Muscle layer of duodenum (tissue), 2 donors: ENCODE results near the gene ANKRD1.
"Not testable (repeated sequence)": the region's sequence is repeated elsewhere in the genome, so short reads cannot be mapped to it uniquely, and the experiment has no call there.

Source experiments
- H3K27ac ChIP-seq: one replicate; pipeline ENCODE4 v1.7.0; 2013; ENCODE audit warnings: mild to moderate bottlenecking, low read length
- H3K27me3 ChIP-seq: one replicate; pipeline ENCODE4 v1.7.0; 2013; ENCODE audit warnings: low read depth, mild to moderate bottlenecking, control low read depth, low read length
- H3K36me3 ChIP-seq, 2 donors: one replicate each; pipeline ENCODE4 v1.7.0; 2013; ENCODE audit warnings: low read length in 2 of 2, control low read depth in 1 of 2, mild to moderate bottlenecking in 1 of 2; ENCODE audit not compliant: insufficient read depth in 2 of 2, control insufficient read depth in 1 of 2
- H3K4me1 ChIP-seq, 2 donors: one replicate each; pipeline ENCODE4 v1.7.0; 2013; ENCODE audit warnings: low read length in 2 of 2, mild to moderate bottlenecking in 2 of 2, control low read depth in 1 of 2, moderate library complexity in 1 of 2; ENCODE audit not compliant: insufficient read depth in 2 of 2, control insufficient read depth in 1 of 2
- H3K4me3 ChIP-seq, 2 donors: one replicate each; pipeline ENCODE4 v1.7.0; 2013; ENCODE audit warnings: low read length in 2 of 2, low read depth in 1 of 2, mild to moderate bottlenecking in 1 of 2
- H3K9me3 ChIP-seq, 2 donors: one replicate each; pipeline ENCODE4 v1.7.0; 2013; ENCODE audit warnings: low read length in 2 of 2, control low read depth in 1 of 2, mild to moderate bottlenecking in 1 of 2; ENCODE audit not compliant: control insufficient read depth in 1 of 2
- donor health status: healthy.

Gene ANKRD1

GRCh38 chr10:90896916-90897315, 24.0 kb downstream of the ANKRD1 start:
- not testable (repeated sequence) for H3K4me3 ChIP-seq, H3K27me3 ChIP-seq, H3K9me3 ChIP-seq, H3K27ac ChIP-seq, H3K4me1 ChIP-seq
- peaks cover 26 to 56% of the 10 kb centered on the region in 2 donors for H3K36me3 ChIP-seq

- Histone ChIP-seq H3K4me1 (no peaks in the 10 kb centered on the region), H3K27ac (no peak overlapping the region), H3K36me3 (peaks cover 37 to 68% of the 10 kb centered on the region in 2 donors), H3K27me3 (no peaks in the 10 kb centered on the region), H3K9me3 (no peaks in the 10 kb centered on the region), H3K4me3 (no peak overlapping the region)
Observed at GRCh38 chr10:90893190-90893589, 27.7 kb downstream of the ANKRD1 start.

GRCh38 chr10:90890347-90890746, 30.5 kb downstream of the ANKRD1 start:
- no peaks in the 10 kb centered on the region for H3K4me1 ChIP-seq
- no peaks in the 10 kb centered on the region for H3K9me3 ChIP-seq
- no peak overlapping the region for H3K4me3 ChIP-seq
- peaks cover 41 to 85% of the 10 kb centered on the region in 2 donors for H3K36me3 ChIP-seq
- H3K27me3 ChIP-seq, result no peaks in the 10 kb centered on the region
- H3K27ac ChIP-seq, result no peak overlapping the region

GRCh38 chr10:90889636-90890035, 31.3 kb downstream of the ANKRD1 start:
- H3K9me3 ChIP-seq, result no peaks in the 10 kb centered on the region
- no peaks in the 10 kb centered on the region for H3K4me1 ChIP-seq
- H3K27me3 ChIP-seq, result no peaks in the 10 kb centered on the region
- H3K27ac ChIP-seq, result no peak overlapping the region
- H3K4me3 ChIP-seq, result no peak overlapping the region
- peaks cover 38 to 82% of the 10 kb centered on the region in 2 donors for H3K36me3 ChIP-seq

GRCh38 chr10:90888387-90888786, 32.5 kb downstream of the ANKRD1 start:
- Histone ChIP-seq H3K36me3 (peaks cover 27 to 73% of the 10 kb centered on the region in 2 donors), H3K9me3 (no peaks in the 10 kb centered on the region), H3K4me1 (no peaks in the 10 kb centered on the region), H3K27ac (no peak overlapping the region), H3K4me3 (no peak overlapping the region), H3K27me3 (no peaks in the 10 kb centered on the region)

- no peak overlapping the region for H3K4me3 ChIP-seq
- H3K9me3 ChIP-seq, result no peaks in the 10 kb centered on the region
- no peaks in the 10 kb centered on the region for H3K4me1 ChIP-seq
- no peak overlapping the region for H3K27ac ChIP-seq
- no peaks in the 10 kb centered on the region for H3K27me3 ChIP-seq
- H3K36me3 ChIP-seq, result peaks cover 32 to 70% of the 10 kb centered on the region in 2 donors
Observed at GRCh38 chr10:90887555-90887954, 33.3 kb downstream of the ANKRD1 start.

- H3K9me3 ChIP-seq, result no peaks in the 10 kb centered on the region
- H3K4me1 ChIP-seq, result no peaks in the 10 kb centered on the region
- no peak overlapping the region for H3K27ac ChIP-seq
- H3K27me3 ChIP-seq, result no peaks in the 10 kb centered on the region
- peaks cover 32 to 70% of the 10 kb centered on the region in 2 donors for H3K36me3 ChIP-seq
- H3K4me3 ChIP-seq, result no peak overlapping the region
Observed at GRCh38 chr10:90885176-90885575, 35.7 kb downstream of the ANKRD1 start.

GRCh38 chr10:90884431-90884830, 36.5 kb downstream of the ANKRD1 start:
- Histone ChIP-seq H3K9me3 (no peaks in the 10 kb centered on the region), H3K27ac (no peak overlapping the region), H3K36me3 (peaks cover 29 to 66% of the 10 kb centered on the region in 2 donors), H3K27me3 (no peaks in the 10 kb centered on the region), H3K4me3 (no peak overlapping the region), H3K4me1 (no peaks in the 10 kb centered on the region)

GRCh38 chr10:90880059-90880719, 40.7 kb downstream of the ANKRD1 start:
- H3K4me3 ChIP-seq, H3K4me1 ChIP-seq, H3K27me3 ChIP-seq, H3K9me3 ChIP-seq, H3K27ac ChIP-seq: not testable (repeated sequence)
- H3K36me3 ChIP-seq, result peaks cover 46 to 62% of the 10 kb centered on the region in 2 donors

- Histone ChIP-seq H3K36me3 (peaks cover 46 to 57% of the 10 kb centered on the region in 2 donors), H3K9me3 (no peaks in the 10 kb centered on the region), H3K27ac (no peak overlapping the region), H3K27me3 (no peaks in the 10 kb centered on the region), H3K4me3 (no peak overlapping the region), H3K4me1 (no peaks in the 10 kb centered on the region)
Observed at GRCh38 chr10:90879062-90879461, 41.8 kb downstream of the ANKRD1 start.

- peak overlapping the region; percentile 50 for H3K27ac ChIP-seq
- peak overlapping the region; percentile 85 to 90 for H3K4me3 ChIP-seq
- H3K9me3 ChIP-seq, result peaks cover 0 to 5% of the 10 kb centered on the region in 2 donors
- peaks cover 0 to 18% of the 10 kb centered on the region in 2 donors for H3K4me1 ChIP-seq
- no peaks in the 10 kb centered on the region for H3K27me3 ChIP-seq
- H3K36me3 ChIP-seq, result peaks cover 17 to 22% of the 10 kb centered on the region in 2 donors
Observed at GRCh38 chr10:90872648-90873020, 48.3 kb downstream of the ANKRD1 start.
